HG02973 (cell line): Measurements from ENCODE around the gene GPR151.
"Not testable (repeated sequence)": the region's sequence is repeated elsewhere in the genome, so short reads cannot be mapped to it uniquely, and the experiment has no call there.

Experiments
- ATAC-seq: cut with Tn5 transposase; IDR thresholded peaks from one replicate; pipeline ENCODE4 v1.9.1; 2021; ENCODE audit warnings: moderate library complexity; ENCODE audit not compliant: unreplicated experiment

The GPR151 gene

GRCh38 chr5:146516151-146516475 lies at the start of gene GPR151:
TSS of gene GPR151 (minus strand) at chr5:146516190. CDS start at chr5:146516113, 77 bp downstream.
- ATAC-seq: no peak

GRCh38 chr5:146564007-146564762 lies 48.2 kb upstream of the GPR151 start:
- ATAC-seq: no peak

GRCh38 chr5:146562461-146562860 lies 46.5 kb upstream of the GPR151 start:
- ATAC-seq: no peak

- ATAC-seq: no peak
Observed at GRCh38 chr5:146561711-146562110, 45.7 kb upstream of the GPR151 start.

- ATAC-seq: no peak
Observed at GRCh38 chr5:146560205-146560812, 44.3 kb upstream of the GPR151 start.

GRCh38 chr5:146556884-146557283 lies 40.9 kb upstream of the GPR151 start:
- ATAC-seq: not testable (repeated sequence)

GRCh38 chr5:146553446-146553845 lies 37.5 kb upstream of the GPR151 start:
- ATAC-seq: no peak

- no peak for ATAC-seq
Observed at GRCh38 chr5:146549615-146550014, 33.6 kb upstream of the GPR151 start.

GRCh38 chr5:146548781-146549449 lies 32.9 kb upstream of the GPR151 start:
- ATAC-seq: no peak

GRCh38 chr5:146544232-146544631 lies 28.2 kb upstream of the GPR151 start:
- ATAC-seq: no peak

GRCh38 chr5:146541958-146542849 lies 26.2 kb upstream of the GPR151 start:
- peak; percentile 99 for ATAC-seq

- ATAC-seq: no peak
Observed at GRCh38 chr5:146540414-146540813, 24.4 kb upstream of the GPR151 start.

- ATAC-seq: no peak
Observed at GRCh38 chr5:146539973-146540372, 24.0 kb upstream of the GPR151 start.

- no peak for ATAC-seq
Observed at GRCh38 chr5:146538432-146538831, 22.4 kb upstream of the GPR151 start.

- no peak for ATAC-seq
Observed at GRCh38 chr5:146533882-146534281, 17.9 kb upstream of the GPR151 start.

- peak; percentile 96 for ATAC-seq
Observed at GRCh38 chr5:146533260-146533857, 17.4 kb upstream of the GPR151 start.

GRCh38 chr5:146529984-146530383 lies 14.0 kb upstream of the GPR151 start:
- ATAC-seq: peak; percentile 50

GRCh38 chr5:146528236-146528635 lies 12.2 kb upstream of the GPR151 start:
- no peak for ATAC-seq

GRCh38 chr5:146527785-146528184 lies 11.8 kb upstream of the GPR151 start:
- no peak for ATAC-seq

- no peak for ATAC-seq
Observed at GRCh38 chr5:146523698-146524097, 7.7 kb upstream of the GPR151 start.
